Smooth muscle cell (in vitro differentiated cells): ENCODE results near the gene CDC14B. TPM values are rescaled to one million over a fixed set of nuclear protein-coding genes. Genes with fewer than 3 reads are reported as not detected.
A peak's percentile ranks its signal among the peaks of the same experiment; 100 is the strongest.
"Not testable (repeated sequence)": the region's sequence is repeated elsewhere in the genome, so short reads cannot be mapped to it uniquely, and the experiment has no call there.

Experiments
- DNase-seq: peaks from one replicate; lab custom pipeline; 2025; ENCODE audit not compliant: unreplicated experiment; lab: John Stamatoyannopoulos, UW
- H2AFZ ChIP-seq: fragments of 200-600 bp; sonication (generic); 2 replicates; pipeline ENCODE4 v1.6.0; 2016; ENCODE audit warnings: antibody characterized with exemption, low read depth, mild to moderate bottlenecking
- H3F3A ChIP-seq: fragments of 200-600 bp; sonication (generic); 2 replicates; pipeline ENCODE4 v1.6.0; 2017; ENCODE audit warnings: antibody characterized with exemption, low read depth
- H3K27ac ChIP-seq: fragments of 200-600 bp; sonication (generic); 2 replicates; pipeline ENCODE4 v1.5.1; 2016; ENCODE audit warnings: low read depth, mild to moderate bottlenecking
- H3K27me3 ChIP-seq: fragments of 200-600 bp; sonication (generic); 2 replicates; pipeline ENCODE4 v1.6.1; 2016; ENCODE audit warnings: low read depth, mild to moderate bottlenecking
- H3K36me3 ChIP-seq: fragments of 200-600 bp; sonication (generic); 2 replicates; pipeline ENCODE4 v1.5.1; 2016; ENCODE audit warnings: low read depth
- H3K4me1 ChIP-seq: fragments of 200-600 bp; sonication (generic); 2 replicates; pipeline ENCODE4 v1.5.1; 2016; ENCODE audit warnings: low read depth
- H3K4me2 ChIP-seq: fragments of 200-600 bp; sonication (generic); 2 replicates; pipeline ENCODE4 v1.6.0; 2016; ENCODE audit warnings: mild to moderate bottlenecking
- H3K4me3 ChIP-seq: fragments of 200-600 bp; sonication (generic); 2 replicates; pipeline ENCODE4 v1.5.1; 2016; ENCODE audit warnings: mild to moderate bottlenecking
- H3K79me2 ChIP-seq: fragments of 200-600 bp; sonication (generic); 2 replicates; pipeline ENCODE4 v1.6.0; 2016; ENCODE audit warnings: low read depth, mild to moderate bottlenecking
- H3K9ac ChIP-seq: fragments of 200-600 bp; sonication (generic); 2 replicates; pipeline ENCODE4 v1.6.0; 2016; ENCODE audit warnings: low read depth
- H3K9me3 ChIP-seq: fragments of 200-600 bp; sonication (generic); replicated peaks from 2 replicates; pipeline ENCODE4 v1.5.1; 2016; ENCODE audit warnings: low read depth
- H4K20me1 ChIP-seq: fragments of 200-600 bp; sonication (generic); 2 replicates; pipeline ENCODE4 v1.6.0; 2016; ENCODE audit warnings: low read depth
- CTCF ChIP-seq: fragments of 200-600 bp; sonication (generic); IDR thresholded peaks from 2 replicates; pipeline ENCODE4 v1.5.1; 2017; ENCODE audit warnings: borderline replicate concordance, mild to moderate bottlenecking, antibody characterized with exemption; ENCODE audit not compliant: insufficient read depth, poor library complexity, severe bottlenecking
- WGBS: methylation state at CpG from one replicate; pipeline ENCODE4 v1.1.7; 2016; ENCODE audit warnings: low lambda C conversion rate; 5-methylcytosine and 5-hydroxymethylcytosine counted together
- polyA plus RNA-seq: library from polyadenylated mRNA; unstranded; fragments of >200 nt; fragmentation: Nextera tagmentation; extraction: Ambion mirVana; gene quantifications from 2 replicates; pipeline ENCODE4 v1.2.1, GENCODE V29; 2016
- total RNA-seq: library from RNA; depleted of rRNA; stranded (reverse); fragments of >200 nt; gene quantifications from 2 replicates; pipeline ENCODE4 v1.2.3, GENCODE V29; 2014

The CDC14B gene
- total and polyA plus RNA-seq, 2 experiments from 2014 or later: 5.7 to 16.0 TPM

DNA sequence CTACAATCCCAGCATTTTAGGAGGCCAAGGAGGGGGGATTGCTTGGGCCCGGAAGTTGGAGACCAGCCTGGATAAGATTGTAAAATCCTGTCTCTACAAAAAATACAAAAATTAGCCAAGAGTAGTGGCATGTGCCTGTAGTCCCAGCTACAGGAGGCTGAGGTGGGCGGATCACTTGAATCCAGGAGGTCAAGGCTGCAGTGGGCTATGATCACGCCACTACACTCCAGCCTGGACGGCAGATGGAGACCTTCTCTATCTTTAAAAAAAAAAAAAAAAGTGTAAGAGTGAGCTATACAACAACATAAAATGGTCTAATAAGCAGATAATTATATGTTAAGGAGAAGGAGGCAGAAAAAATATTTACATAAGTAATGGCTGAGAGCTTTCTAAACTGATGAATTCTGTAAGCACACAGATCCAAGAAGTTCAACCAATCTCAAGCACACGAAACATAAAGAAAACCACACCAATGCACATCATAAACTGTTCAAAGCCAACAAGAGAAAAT, 23.0 kb downstream of the CDC14B start:
- Histone ChIP-seq H3K4me2 (no peak overlapping the region), H3K4me3 (no peak overlapping the region), H3K79me2 (peaks cover 41% of the 10 kb centered on the region), H4K20me1 (peaks cover 32% of the 10 kb centered on the region), H3F3A (no peaks in the 10 kb centered on the region), H3K27ac (no peak overlapping the region), H3K27me3 (no peaks in the 10 kb centered on the region), H3K9me3 (no peaks in the 10 kb centered on the region), H2AFZ (no peak overlapping the region), H3K36me3 (no peaks in the 10 kb centered on the region), H3K4me1 (no peaks in the 10 kb centered on the region), H3K9ac (no peak overlapping the region)
- 90% methylated on average over 5 of the region's 5 CpGs for WGBS
- no peak for DNase-seq
- no peak for TF ChIP-seq CTCF

GRCh38 chr9:96587338-96588315, 32.0 kb downstream of the CDC14B start:
- DNase-seq: no peak
- Histone ChIP-seq H3K9me3 (no peaks in the 10 kb centered on the region), H3F3A (peaks cover 4% of the 10 kb centered on the region), H2AFZ (no peak overlapping the region), H3K4me2 (no peak overlapping the region), H3K9ac (no peak overlapping the region), H3K36me3 (no peaks in the 10 kb centered on the region), H4K20me1 (peaks cover 48% of the 10 kb centered on the region), H3K27ac (no peak overlapping the region), H3K79me2 (peaks cover 33% of the 10 kb centered on the region), H3K4me3 (no peak overlapping the region), H3K27me3 (no peaks in the 10 kb centered on the region), H3K4me1 (no peaks in the 10 kb centered on the region)
- 69% methylated on average over 12 of the region's 12 CpGs for WGBS
- no peak for TF ChIP-seq CTCF

DNA sequence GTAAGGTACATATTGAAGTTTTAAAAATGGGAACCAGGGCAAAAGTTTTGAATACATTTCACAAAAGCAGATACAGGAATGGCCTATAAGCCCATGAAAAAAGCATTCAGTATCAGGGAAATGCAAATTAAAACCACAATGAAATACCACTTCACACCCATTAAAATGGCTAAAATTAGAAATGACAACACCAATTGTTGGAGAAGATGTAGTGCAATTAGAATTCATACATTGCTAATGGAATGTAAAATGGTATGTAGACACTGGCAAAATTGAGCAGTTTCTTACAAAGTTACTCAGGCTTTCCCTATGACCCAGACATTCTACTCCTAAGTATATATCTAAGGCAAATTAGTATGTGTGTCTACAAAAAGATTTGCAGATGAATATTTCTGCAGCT, 34.2 kb downstream of the CDC14B start:
- H4K20me1 ChIP-seq: peaks cover 53% of the 10 kb centered on the region
- H3K36me3 ChIP-seq: no peaks in the 10 kb centered on the region
- no peak for DNase-seq
- H3K79me2 ChIP-seq: peaks cover 14% of the 10 kb centered on the region
- H3K9me3 ChIP-seq: no peaks in the 10 kb centered on the region
- no peak overlapping the region for H3K9ac ChIP-seq
- no peak overlapping the region for H3K4me2 ChIP-seq
- no peaks in the 10 kb centered on the region for H3K27me3 ChIP-seq
- peaks cover 13% of the 10 kb centered on the region for H3K4me1 ChIP-seq
- H3K4me3 ChIP-seq: no peak overlapping the region
- H3K27ac ChIP-seq: no peak overlapping the region
- H3F3A ChIP-seq: peaks cover 17% of the 10 kb centered on the region
- H2AFZ ChIP-seq: no peak overlapping the region
- TF ChIP-seq CTCF: no peak

DNA sequence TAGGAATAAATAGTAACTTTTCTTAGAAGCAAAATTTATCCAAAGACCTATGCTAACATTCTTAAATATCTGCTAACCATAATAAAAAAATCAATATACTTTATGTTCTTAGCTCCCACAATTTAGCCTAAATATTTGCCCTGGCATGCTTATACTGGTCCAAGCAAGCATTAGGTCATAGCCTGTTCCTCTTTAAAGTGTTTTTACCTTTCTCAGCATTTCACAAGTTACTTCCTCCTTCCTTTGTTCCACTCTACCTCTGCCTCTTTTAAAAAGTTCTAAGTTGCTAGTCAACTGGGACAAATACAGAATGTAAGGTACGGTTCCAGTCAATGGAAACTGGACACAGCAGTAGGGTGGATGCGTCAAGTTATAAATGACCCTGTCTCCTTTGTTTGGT, 37.4 kb downstream of the CDC14B start:
- H3K4me3 ChIP-seq, H3K9me3 ChIP-seq, H3K27me3 ChIP-seq, H3K36me3 ChIP-seq, H2AFZ ChIP-seq, DNase-seq, H3K9ac ChIP-seq: not testable (repeated sequence)
- peaks cover 12% of the 10 kb centered on the region for H3K79me2 ChIP-seq
- H3K4me2 ChIP-seq: peak overlapping the region; percentile 53
- 92% methylated on average over 2 of the region's 2 CpGs for WGBS
- H4K20me1 ChIP-seq: peaks cover 49% of the 10 kb centered on the region
- peak overlapping the region; percentile 23 for H3K27ac ChIP-seq
- peaks cover 17% of the 10 kb centered on the region for H3F3A ChIP-seq
- peaks cover 13% of the 10 kb centered on the region for H3K4me1 ChIP-seq
